ENCODE results near the gene SPATA13. TPM values are rescaled to one million over a fixed set of nuclear protein-coding genes. Genes with fewer than 3 reads are reported as not detected.

Gene SPATA13
- total RNA-seq, 1 donor from 2014 or later = 11.8 TPM

GRCh38 chr13:24263632-24264031, 103.1 kb downstream of the SPATA13 start:
- no peaks in the 10 kb centered on the region for H3K36me3 Mint-ChIP-seq (ENCODE audit: low read depth)
- CTCF ChIA-PET = interaction anchor here (1.7 kb wide), 2 partner anchors 11 to 35 kb away, joined by 7 to 9 read pairs; no protein-coding TSS in a partner anchor
- H3K4me1 Mint-ChIP-seq = peaks cover 35% of the 10 kb centered on the region
- POLR2A ChIA-PET = no interaction called here
- ATAC-seq (ENCODE audit: low read depth) (no peak), DNase-seq (no peak)
- intact Hi-C loops (cut with micrococcal nuclease) = no loop called here
- no peak for TF ChIP-seq CTCF (IDR thresholded peaks at IDR 0.05)
- no peak overlapping the region for H3K4me3 Mint-ChIP-seq
- no peaks in the 10 kb centered on the region for H3K27me3 Mint-ChIP-seq
- H3K9me3 Mint-ChIP-seq = no peaks in the 10 kb centered on the region
- H3K27ac Mint-ChIP-seq = no peak overlapping the region

- intact Hi-C loops (cut with micrococcal nuclease) = loop anchor here (1.0 kb wide), 1 partner anchor 9 kb away; no protein-coding TSS in a partner anchor
- Mint-ChIP-seq H3K9me3 (no peaks in the 10 kb centered on the region), H3K27ac (no peak overlapping the region), H3K27me3 (no peaks in the 10 kb centered on the region), H3K4me1 (peaks cover 38% of the 10 kb centered on the region), H3K4me3 (no peak overlapping the region), H3K36me3 (ENCODE audit: low read depth) (no peaks in the 10 kb centered on the region)
- ChIA-PET CTCF (interaction anchor here (1.0 to 1.7 kb wide), 3 partner anchors 10 to 36 kb away, joined by 3 to 9 read pairs (median 7); no protein-coding TSS in a partner anchor), POLR2A (interaction anchor here (1.1 kb wide), 1 partner anchor 10 kb away, joined by 4 read pairs; no protein-coding TSS in a partner anchor)
- no peak for TF ChIP-seq CTCF (IDR thresholded peaks at IDR 0.05)
- DNase-seq (no peak), ATAC-seq (ENCODE audit: low read depth) (peak; percentile 93)
Measured at GRCh38 chr13:24264976-24265375, 104.5 kb downstream of the SPATA13 start.

- Mint-ChIP-seq H3K27me3 (no peaks in the 10 kb centered on the region), H3K9me3 (no peaks in the 10 kb centered on the region), H3K27ac (no peak overlapping the region), H3K36me3 (ENCODE audit: low read depth) (no peaks in the 10 kb centered on the region), H3K4me3 (no peak overlapping the region), H3K4me1 (peaks cover 42% of the 10 kb centered on the region)
- intact Hi-C loops (cut with micrococcal nuclease) = loop anchor here (1.0 kb wide), 1 partner anchor 9 kb away; no protein-coding TSS in a partner anchor
- ChIA-PET POLR2A (interaction anchor here (0.6 to 1.1 kb wide), 2 partner anchors 11 to 15 kb away, joined by 3 to 4 read pairs; no protein-coding TSS in a partner anchor), CTCF (interaction anchor here (0.7 kb wide), 1 partner anchor 36 kb away, joined by 4 read pairs; no protein-coding TSS in a partner anchor)
- ATAC-seq (ENCODE audit: low read depth) (no peak), DNase-seq (no peak)
- TF ChIP-seq CTCF (IDR thresholded peaks at IDR 0.05) = no peak
Measured at GRCh38 chr13:24265453-24265852, 104.9 kb downstream of the SPATA13 start.

- no peak for DNase-seq
- ATAC-seq (ENCODE audit: low read depth) = no peak
- Mint-ChIP-seq H3K27ac (peak overlapping the region; percentile 89), H3K4me3 (peak overlapping the region; percentile 83), H3K4me1 (peaks cover 53% of the 10 kb centered on the region), H3K9me3 (no peaks in the 10 kb centered on the region), H3K36me3 (ENCODE audit: low read depth) (peaks cover 5% of the 10 kb centered on the region), H3K27me3 (no peaks in the 10 kb centered on the region)
- ChIA-PET POLR2A (interaction anchor here (1.3 kb wide), 1 partner anchor 14 kb away, joined by 3 read pairs; no protein-coding TSS in a partner anchor), CTCF (no interaction called here)
- no peak for TF ChIP-seq CTCF (IDR thresholded peaks at IDR 0.05)
- intact Hi-C loops (cut with micrococcal nuclease) = no loop called here
Measured at GRCh38 chr13:24267274-24267673, 106.8 kb downstream of the SPATA13 start.

GRCh38 chr13:24267801-24268200, 107.3 kb downstream of the SPATA13 start:
- POLR2A ChIA-PET = interaction anchor here (1.3 kb wide), 1 partner anchor 14 kb away, joined by 3 read pairs; no protein-coding TSS in a partner anchor
- intact Hi-C loops (cut with micrococcal nuclease) = no loop called here
- peaks cover 5% of the 10 kb centered on the region for H3K36me3 Mint-ChIP-seq (ENCODE audit: low read depth)
- CTCF ChIA-PET = no interaction called here
- H3K4me3 Mint-ChIP-seq = peak overlapping the region; percentile 83
- ATAC-seq (ENCODE audit: low read depth) = no peak
- H3K27me3 Mint-ChIP-seq = no peaks in the 10 kb centered on the region
- H3K27ac Mint-ChIP-seq = peak overlapping the region; percentile 89
- no peak for TF ChIP-seq CTCF (IDR thresholded peaks at IDR 0.05)
- DNase-seq = no peak
- H3K9me3 Mint-ChIP-seq = no peaks in the 10 kb centered on the region
- H3K4me1 Mint-ChIP-seq = peaks cover 58% of the 10 kb centered on the region

Measured in activated B cell treated with CpG ODN at 0.5 μM for 24 hours (primary cell).